Measurements from ENCODE around the gene GCG. TPM values are rescaled to one million over a fixed set of nuclear protein-coding genes. Genes with fewer than 3 reads are reported as not detected.

Gene GCG
- total RNA-seq, 4 donors from 2014 or later, result 5.0 to 209 (median 88.5) TPM

GRCh38 chr2:162196638-162197037 is 44.6 kb upstream of the GCG start:
- no peaks in the 10 kb centered on the region for H3K9me3 ChIP-seq
- TF ChIP-seq POLR2A (IDR thresholded peaks at IDR 0.05) (no peak), CTCF (IDR thresholded peaks at IDR 0.05) (no peak)
- H3K27ac ChIP-seq, result no peak overlapping the region
- no peak for DNase-seq
- H3K36me3 ChIP-seq, result no peaks in the 10 kb centered on the region
- H3K4me1 ChIP-seq, result peaks cover 0 to 2% (median 0%) of the 10 kb centered on the region in 4 donors
- no peak overlapping the region for H3K4me3 ChIP-seq
- no peaks in the 10 kb centered on the region for H3K27me3 ChIP-seq

- Histone ChIP-seq H3K36me3 (no peaks in the 10 kb centered on the region), H3K4me3 (no peak overlapping the region), H3K27me3 (no peaks in the 10 kb centered on the region), H3K27ac (no peak overlapping the region), H3K9me3 (no peaks in the 10 kb centered on the region), H3K4me1 (no peaks in the 10 kb centered on the region)
- TF ChIP-seq POLR2A (IDR thresholded peaks at IDR 0.05) (no peak), CTCF (IDR thresholded peaks at IDR 0.05) (no peak)
- DNase-seq, result no peak
Measured at GRCh38 chr2:162188451-162188850, 36.4 kb upstream of the GCG start.

- Histone ChIP-seq H3K36me3 (no peaks in the 10 kb centered on the region), H3K4me1 (no peaks in the 10 kb centered on the region), H3K27ac (no peak overlapping the region), H3K9me3 (no peaks in the 10 kb centered on the region), H3K4me3 (no peak overlapping the region), H3K27me3 (no peaks in the 10 kb centered on the region)
- DNase-seq, result no peak
- no peak for TF ChIP-seq CTCF (IDR thresholded peaks at IDR 0.05)
- no peak for TF ChIP-seq POLR2A (IDR thresholded peaks at IDR 0.05)
Measured at GRCh38 chr2:162185541-162186232, 33.6 kb upstream of the GCG start.

- Histone ChIP-seq H3K9me3 (no peaks in the 10 kb centered on the region), H3K36me3 (no peaks in the 10 kb centered on the region), H3K27me3 (no peaks in the 10 kb centered on the region), H3K4me3 (no peak overlapping the region), H3K27ac (no peak overlapping the region), H3K4me1 (no peaks in the 10 kb centered on the region)
- DNase-seq, result no peak
- no peak for TF ChIP-seq POLR2A (IDR thresholded peaks at IDR 0.05)
- TF ChIP-seq CTCF (IDR thresholded peaks at IDR 0.05), result no peak
Measured at GRCh38 chr2:162184821-162185450, 32.9 kb upstream of the GCG start.

GRCh38 chr2:162184359-162184758 is 32.3 kb upstream of the GCG start:
- no peaks in the 10 kb centered on the region for H3K27me3 ChIP-seq
- no peaks in the 10 kb centered on the region for H3K9me3 ChIP-seq
- no peaks in the 10 kb centered on the region for H3K4me1 ChIP-seq
- TF ChIP-seq POLR2A (IDR thresholded peaks at IDR 0.05), result no peak
- TF ChIP-seq CTCF (IDR thresholded peaks at IDR 0.05), result no peak
- no peak overlapping the region for H3K4me3 ChIP-seq
- no peak for DNase-seq
- no peak overlapping the region for H3K27ac ChIP-seq
- no peaks in the 10 kb centered on the region for H3K36me3 ChIP-seq
